Head of caudate nucleus (tissue), 42 donors: Measurements from ENCODE around the gene KRTAP23-1.

Experiments used
- DNase-seq, 42 donors: peaks; one replicate each; pipeline versions ENCODE4 v3.0.0 to v3.0.0-alpha.2; 2020 to 2021; ENCODE audit warnings: mixed read lengths in 7 of 42
- intact Hi-C: fragments of 100-400 bp; cut with DNase I; formaldehyde crosslinking; loops from one replicate; pipeline ENCODE4 v1.15.0; 2022

KRTAP23-1 gene

GRCh38 chr21:30348506-30348905 lies at the start of gene KRTAP23-1:
Gene KRTAP23-1 (minus strand): TSS chr21:30348606. CDS start chr21:30348606, 0 bp downstream.
- intact Hi-C loops = no loop called here

GRCh38 chr21:30395731-30396130 lies 47.3 kb upstream of the KRTAP23-1 start, which contains the start of gene KRTAP13-1:
Gene KRTAP13-1 (plus strand): TSS chr21:30396031. CDS start chr21:30396087, 56 bp downstream.
- intact Hi-C loops = no loop called here
- no peak for DNase-seq

More at GRCh38 chr21:30348506-30348905, at the start of gene KRTAP23-1:
- DNase-seq = no peak

- intact Hi-C loops = no loop called here
- no peak for DNase-seq
Observed at GRCh38 chr21:30391492-30392025, 43.2 kb upstream of the KRTAP23-1 start.

- no peak for DNase-seq
- intact Hi-C loops = no loop called here
Observed at GRCh38 chr21:30382201-30382600, 33.8 kb upstream of the KRTAP23-1 start.

- DNase-seq = no peak
- intact Hi-C loops = no loop called here
Observed at GRCh38 chr21:30372139-30372770, 23.8 kb upstream of the KRTAP23-1 start, which contains the start of gene KRTAP13-2. Gene KRTAP13-2 (minus strand): TSS chr21:30372271. CDS start chr21:30372213, 58 bp downstream.

- intact Hi-C loops = no loop called here
- DNase-seq = no peak
Observed at GRCh38 chr21:30355906-30356305, 7.5 kb upstream of the KRTAP23-1 start.

GRCh38 chr21:30354308-30355005 lies 6.1 kb upstream of the KRTAP23-1 start:
- no peak for DNase-seq
- intact Hi-C loops = no loop called here

- intact Hi-C loops = no loop called here
- no peak for DNase-seq
Observed at GRCh38 chr21:30351534-30351933, 3.1 kb upstream of the KRTAP23-1 start.

- intact Hi-C loops = no loop called here
- DNase-seq = no peak
Observed at GRCh38 chr21:30349572-30349971, 1.2 kb upstream of the KRTAP23-1 start.

- intact Hi-C loops = no loop called here
- no peak for DNase-seq
Observed at GRCh38 chr21:30345014-30345413, 3.4 kb downstream of the KRTAP23-1 start.

GRCh38 chr21:30340714-30341573 lies 7.5 kb downstream of the KRTAP23-1 start:
- DNase-seq = peak in 40 of 42 donors; percentile 5 to 82 (median 51)
- intact Hi-C loops = no loop called here

GRCh38 chr21:30338717-30339116 lies 9.7 kb downstream of the KRTAP23-1 start:
- no peak for DNase-seq
- intact Hi-C loops = no loop called here

- intact Hi-C loops = no loop called here
- no peak for DNase-seq
Observed at GRCh38 chr21:30337772-30338171, 10.6 kb downstream of the KRTAP23-1 start.

GRCh38 chr21:30337276-30337744 lies 11.1 kb downstream of the KRTAP23-1 start, which contains the start of gene KRTAP27-1:
Gene KRTAP27-1 (minus strand): TSS chr21:30337694. CDS start chr21:30337668, 26 bp downstream.
- intact Hi-C loops = no loop called here
- no peak for DNase-seq

GRCh38 chr21:30336596-30336995 lies 11.8 kb downstream of the KRTAP23-1 start:
- no peak for DNase-seq
- intact Hi-C loops = no loop called here

GRCh38 chr21:30333736-30334135 lies 14.7 kb downstream of the KRTAP23-1 start:
- intact Hi-C loops = no loop called here

GRCh38 chr21:30332681-30333080 lies 15.7 kb downstream of the KRTAP23-1 start:
- DNase-seq = no peak
- intact Hi-C loops = no loop called here

More at GRCh38 chr21:30333736-30334135, 14.7 kb downstream of the KRTAP23-1 start:
- DNase-seq = no peak

GRCh38 chr21:30329203-30329875 lies 19.1 kb downstream of the KRTAP23-1 start:
- intact Hi-C loops = no loop called here
- DNase-seq = no peak

- DNase-seq = no peak
- intact Hi-C loops = no loop called here
Observed at GRCh38 chr21:30326390-30326789, 22.0 kb downstream of the KRTAP23-1 start.
